Activated CD4-positive, alpha-beta T cell treated with anti-CD3 and anti-CD28 coated beads, Interleukin-2, amount 50 U/mL, for 16 hours (primary cell): ENCODE data around the gene GCNT3.
"Not testable (repeated sequence)": the region's sequence is repeated elsewhere in the genome, so short reads cannot be mapped to it uniquely, and the experiment has no call there.

Experiments used
- DNase-seq: peaks from one replicate; pipeline ENCODE4 v3.0.0-alpha.2; 2020

GCNT3 gene

DNA sequence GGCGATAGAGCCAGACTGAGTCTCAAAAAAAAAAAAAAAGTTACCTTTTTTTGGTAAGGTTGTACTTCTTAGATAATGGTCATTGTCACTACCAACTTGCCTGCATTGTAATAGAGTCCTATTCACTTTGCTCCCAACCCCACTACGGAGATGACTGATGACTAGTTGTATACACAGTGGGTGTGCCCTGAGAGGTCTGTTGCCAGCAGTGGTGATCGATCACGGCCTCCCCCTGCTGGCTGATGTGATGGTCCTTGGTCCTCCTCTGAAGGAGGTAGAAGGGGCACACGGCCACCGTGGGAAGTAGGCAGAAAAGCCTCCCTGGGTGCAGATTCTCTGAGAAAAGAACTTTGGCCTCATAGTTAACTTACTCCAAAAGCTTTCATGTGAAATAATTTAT is 10.7 kb downstream of the GCNT3 start:
- peak; percentile 78 for DNase-seq

DNA sequence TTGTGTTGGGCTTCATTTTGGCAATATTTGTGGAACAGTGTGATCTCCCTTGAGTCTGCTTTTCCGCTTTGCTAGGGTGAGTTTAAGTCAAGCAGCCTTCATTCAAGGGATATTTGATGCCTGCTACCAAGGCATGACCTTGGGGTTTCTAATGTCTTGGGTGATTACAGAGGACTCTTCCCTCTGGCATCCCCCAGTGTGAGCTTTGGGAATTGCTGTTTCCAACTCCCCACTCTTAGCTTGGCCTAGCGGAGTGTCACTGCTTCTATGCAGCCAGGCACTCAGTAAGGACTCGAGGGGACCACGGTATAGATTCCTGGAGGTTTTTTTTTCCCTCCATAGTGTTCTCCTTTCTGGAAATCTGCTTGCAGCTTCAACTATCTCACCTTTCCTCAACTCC is 21.1 kb downstream of the GCNT3 start:
- no peak for DNase-seq

DNA sequence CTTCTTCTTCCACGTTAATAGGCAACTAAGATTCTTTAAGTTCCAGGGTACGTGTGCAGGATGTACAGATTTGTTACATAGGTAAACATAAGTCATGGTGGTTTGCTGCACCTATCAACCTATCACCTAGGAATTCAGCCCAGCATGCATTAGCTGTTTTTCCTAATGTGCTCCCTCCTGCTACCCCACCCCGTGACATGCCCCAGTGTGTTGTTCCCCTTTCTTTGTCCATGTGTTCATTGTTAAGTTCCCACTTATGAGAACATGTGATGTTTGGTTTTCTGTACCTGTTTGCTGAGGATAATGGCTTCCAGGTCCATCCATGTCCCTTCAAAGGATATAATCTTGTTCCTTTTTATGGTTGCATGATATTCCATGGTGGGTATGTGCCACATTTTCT is 24.6 kb downstream of the GCNT3 start:
- no peak for DNase-seq

DNA sequence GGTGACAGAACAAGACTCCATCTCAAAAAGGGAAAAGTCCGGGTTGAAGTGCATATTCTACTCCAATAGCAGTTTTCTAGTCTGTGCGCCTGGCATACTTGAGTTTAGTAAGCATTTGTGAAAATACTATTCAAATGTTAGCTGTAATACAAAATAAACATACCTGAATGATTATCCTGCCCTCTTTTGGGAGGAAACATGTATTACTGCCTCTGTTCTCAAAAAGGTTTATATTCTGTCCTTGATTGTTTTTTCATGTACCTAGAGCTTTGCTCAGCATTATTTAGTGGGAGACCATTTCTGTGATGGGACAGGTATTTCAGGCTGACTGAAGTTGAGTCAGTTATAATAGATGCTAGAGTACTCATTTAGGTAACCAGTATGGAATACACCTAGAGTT is 25.9 kb downstream of the GCNT3 start:
- not testable (repeated sequence) for DNase-seq

DNA sequence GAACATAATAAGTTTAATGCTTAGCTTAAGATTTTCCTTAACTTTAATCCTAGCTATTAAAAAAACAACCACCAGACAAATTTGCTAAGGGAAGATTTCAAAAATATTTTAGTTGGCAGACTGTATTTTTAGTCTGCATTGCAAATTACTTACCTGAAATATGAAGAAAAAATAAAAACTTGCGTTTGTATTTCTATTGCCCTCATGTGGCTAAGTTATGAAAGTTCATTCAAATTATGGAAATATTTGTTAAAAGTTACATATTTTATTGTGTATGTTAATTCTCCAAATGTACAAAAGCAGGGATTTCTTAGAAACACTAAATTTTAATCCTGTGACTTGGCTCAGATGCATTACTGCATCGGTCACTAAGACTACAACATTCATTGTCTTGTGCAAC is 30.8 kb downstream of the GCNT3 start:
- no peak for DNase-seq

DNA sequence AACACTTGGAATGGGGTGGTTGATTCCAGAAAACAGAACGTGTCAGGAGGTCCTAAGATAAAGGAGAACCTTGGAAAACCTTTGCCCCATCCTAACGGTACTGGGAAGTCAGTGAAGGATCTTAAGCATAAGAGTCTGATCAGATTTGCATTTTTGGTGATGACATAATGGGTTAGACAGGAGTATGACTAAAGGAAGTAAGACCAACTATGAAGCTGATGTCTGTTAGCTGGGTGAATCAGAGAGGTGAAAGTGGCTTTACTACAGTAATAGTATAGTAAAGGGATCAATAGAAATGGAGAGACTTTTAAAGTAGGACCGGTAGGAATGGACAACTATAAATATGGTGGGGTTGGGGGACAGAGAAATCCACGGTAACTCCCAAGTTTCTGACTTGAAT is 33.2 kb downstream of the GCNT3 start:
- DNase-seq = no peak

DNA sequence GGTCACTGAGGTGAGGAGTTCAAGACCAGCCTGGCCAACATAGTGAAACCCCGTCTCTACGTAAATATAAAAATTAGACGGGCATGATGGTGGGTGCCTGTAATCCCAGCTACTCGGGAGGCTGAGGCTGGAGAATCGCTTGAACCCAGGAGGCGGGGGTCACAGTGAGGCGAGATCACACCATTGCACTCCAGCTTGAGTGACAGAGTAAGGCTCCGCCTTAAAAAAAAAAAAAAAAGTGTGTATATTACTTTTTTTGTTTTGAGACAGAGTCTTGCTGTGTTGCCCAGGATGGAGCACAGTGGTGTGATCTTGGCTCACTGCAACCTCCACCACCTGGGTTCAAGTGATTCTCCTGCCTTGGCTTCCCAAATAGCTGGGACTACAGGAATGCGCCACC is 34.2 kb downstream of the GCNT3 start:
- DNase-seq = not testable (repeated sequence)

DNA sequence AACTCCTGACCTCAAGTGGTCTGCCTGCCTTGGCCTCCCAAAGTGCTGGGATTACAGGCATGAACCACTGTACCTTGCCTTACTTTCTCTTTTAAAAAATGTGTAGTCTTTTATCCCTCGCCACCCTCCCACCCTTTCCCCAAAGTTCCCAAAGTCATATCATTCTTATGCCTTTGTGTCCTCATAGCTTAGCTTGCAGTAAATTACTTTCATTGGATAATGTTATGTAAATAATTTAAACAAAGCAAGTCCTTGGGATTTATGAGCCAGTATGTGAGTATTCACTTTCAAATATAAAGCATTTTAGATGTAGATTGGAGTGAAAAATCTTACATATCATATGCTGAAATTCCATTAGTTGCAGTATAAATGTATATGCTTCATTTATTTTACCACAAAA is 34.7 kb downstream of the GCNT3 start:
- no peak for DNase-seq

DNA sequence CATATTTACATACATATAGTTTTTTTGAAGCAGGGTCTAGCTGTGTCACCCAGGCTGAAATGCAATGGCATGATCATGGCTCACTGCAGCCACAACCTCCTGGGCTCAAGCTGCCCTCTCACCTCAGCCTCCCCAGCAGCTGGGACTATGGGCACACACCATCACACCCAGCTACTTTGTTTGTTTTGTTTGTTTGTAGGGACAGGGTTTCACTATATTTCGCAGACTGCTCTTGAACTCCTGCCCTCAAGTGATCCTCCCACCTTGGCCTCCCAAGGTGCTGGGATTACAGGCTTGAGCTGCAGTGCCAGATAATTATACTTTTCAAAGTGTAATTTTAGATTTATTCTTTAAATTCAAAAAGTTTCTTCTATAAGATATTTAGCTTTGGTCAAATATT is 35.5 kb downstream of the GCNT3 start:
- DNase-seq = no peak

DNA sequence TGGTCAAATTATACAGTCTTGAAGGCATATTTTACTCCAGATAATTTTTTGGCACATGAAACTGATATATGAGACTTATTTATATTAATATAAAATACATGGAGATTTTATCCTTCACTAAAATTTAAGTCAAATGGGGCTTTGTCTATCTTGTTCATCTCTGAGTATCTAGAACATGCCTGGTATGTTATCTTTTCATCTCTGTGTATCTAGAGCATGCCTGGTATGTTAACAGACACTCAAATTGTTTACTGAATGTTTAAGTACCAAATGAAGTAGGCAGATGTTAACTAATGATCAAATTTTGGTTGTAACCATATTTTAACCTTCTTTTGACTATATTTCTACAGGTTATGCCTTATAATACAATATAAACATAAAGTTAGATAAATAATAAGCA is 38.0 kb downstream of the GCNT3 start:
- no peak for DNase-seq

DNA sequence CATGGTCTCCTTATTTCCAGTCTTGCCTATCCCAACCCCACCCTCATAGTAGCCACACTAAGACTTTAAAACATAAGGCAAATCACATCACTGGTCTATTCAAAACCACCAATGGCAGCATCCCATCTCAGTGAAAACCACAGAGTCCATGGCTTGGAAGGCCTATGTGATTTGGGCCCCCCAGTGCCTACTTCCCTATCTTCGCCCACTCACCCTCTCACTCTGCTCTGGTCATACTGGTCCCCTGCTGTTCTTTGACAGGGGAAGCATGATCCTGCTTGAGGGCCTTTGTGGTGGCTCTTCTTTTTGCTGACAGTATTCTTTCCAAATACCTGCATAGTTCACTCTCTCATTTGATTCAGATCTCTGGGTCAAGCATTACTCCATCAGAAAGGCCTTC is 42.5 kb downstream of the GCNT3 start:
- no peak for DNase-seq

DNA sequence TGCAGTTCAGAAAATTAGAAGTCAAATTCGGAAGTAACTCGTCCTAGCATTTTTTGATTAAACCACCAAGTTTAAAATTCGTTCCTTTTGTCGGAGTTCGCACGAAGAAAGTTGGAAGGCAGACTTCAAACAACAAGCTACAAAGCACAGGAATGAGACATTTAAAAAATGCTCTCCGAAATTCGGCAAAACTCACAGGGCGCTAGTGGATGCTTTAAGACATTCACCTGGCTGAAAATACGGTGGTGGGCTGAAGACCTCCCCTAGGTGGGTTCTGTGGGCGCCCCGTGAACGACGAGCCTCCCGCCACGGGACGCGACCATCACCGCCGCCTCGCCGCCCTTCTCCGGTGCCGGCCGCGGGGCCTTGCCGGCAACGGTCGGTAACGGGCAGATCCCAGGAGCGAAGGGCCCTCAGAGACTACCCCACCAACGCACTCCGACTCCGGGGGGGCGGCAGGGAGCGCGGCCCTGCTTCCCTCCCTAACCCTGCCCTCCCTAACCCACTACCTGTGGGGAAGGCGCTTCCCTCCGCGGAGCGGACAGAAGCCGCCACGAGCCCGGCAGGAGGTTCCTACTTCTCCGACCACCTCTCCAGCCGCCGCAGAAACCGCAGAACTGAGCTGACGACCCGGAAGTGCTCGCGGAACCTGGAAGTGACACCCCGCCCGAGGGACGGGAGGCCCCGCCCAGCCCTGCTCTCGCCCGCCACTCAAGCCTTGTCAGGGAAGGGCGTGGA is 45.5 kb downstream of the GCNT3 start, which contains the start of gene GTF2A2:
Gene GTF2A2, minus strand, starts transcription at position 619 of the 738 bp plus-strand sequence. CDS start 5,238 bp downstream, outside the sequence.
- DNase-seq = peak; percentile 97

DNA sequence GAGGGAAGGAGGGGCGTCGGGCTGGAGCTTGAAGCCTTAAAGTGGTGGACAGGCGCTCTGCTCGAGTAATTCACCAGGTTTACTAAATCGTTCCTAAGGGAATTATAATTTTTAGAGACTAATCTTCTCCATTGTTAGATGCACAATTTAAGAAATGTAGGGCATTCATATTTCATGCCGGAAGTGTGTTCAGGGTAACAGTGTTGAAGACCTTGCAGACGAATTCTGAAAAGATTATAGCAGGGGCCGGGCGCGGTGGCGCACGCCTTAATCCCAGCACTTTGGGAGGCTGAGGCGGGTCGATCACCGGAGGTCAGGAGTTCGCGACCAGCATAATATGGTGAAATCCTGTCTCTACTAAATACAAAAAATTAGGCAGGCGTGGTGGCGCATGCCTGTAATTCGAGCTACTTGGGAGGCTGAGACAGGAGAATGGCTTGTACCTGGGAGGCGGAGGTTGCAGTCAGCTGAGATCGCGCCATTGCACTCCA is 46.1 kb downstream of the GCNT3 start:
- DNase-seq = no peak

DNA sequence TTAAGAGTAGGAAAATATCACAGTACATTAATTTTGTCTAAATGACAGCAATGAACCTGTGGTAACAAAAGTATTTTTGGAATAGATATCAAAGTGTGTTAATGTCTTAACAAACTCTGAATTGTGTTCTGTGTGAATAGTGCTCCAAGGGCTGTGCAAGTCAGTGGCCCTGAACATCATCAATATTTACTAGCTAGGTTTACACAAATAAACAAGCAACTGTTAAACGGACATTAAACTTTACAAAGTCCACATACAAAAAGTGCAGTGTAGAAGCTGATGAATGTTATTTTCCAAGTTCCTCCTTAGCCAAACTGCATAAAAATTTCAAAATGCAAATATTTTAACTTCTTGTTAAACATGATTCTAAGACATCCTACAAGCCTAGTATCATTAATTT is 47.8 kb downstream of the GCNT3 start:
- no peak for DNase-seq

DNA sequence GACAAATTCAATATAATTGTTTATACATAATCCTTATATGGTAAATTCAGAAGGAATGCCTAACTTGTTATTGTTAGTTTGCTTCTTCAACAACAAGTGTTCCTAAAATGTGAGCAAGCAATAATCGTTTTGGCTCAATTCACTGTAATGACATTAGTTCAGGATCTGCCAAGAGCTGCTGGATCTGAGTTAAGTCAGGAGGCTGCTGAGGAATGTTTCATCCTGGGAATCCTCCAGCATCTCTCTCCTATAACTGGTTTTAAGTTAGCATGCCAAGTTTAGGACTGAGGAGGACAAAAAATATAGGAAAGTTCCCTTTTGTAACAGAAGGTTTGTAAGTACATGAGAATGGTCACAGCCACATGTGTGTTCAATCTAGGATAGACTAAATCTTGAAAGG is 50.7 kb downstream of the GCNT3 start:
- DNase-seq = no peak

DNA sequence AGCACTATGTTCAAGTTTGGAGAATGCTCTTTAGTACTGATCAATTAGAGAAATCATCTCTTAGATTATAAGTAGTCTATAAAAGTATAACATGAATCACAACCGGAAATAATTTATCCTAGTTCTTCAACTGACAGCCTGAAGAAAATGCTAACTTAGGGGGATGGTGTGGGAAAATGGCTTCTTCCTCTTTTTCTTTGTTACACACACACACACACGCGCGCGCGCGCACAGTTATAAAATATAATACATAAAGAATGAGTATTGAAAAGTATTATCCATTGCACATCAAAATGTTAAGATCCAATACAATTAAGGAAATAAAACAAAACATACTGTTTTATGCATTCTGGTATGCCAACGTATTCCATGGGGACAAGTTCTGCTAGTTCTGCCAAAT is 57.0 kb downstream of the GCNT3 start:
- DNase-seq = no peak
